ENCODE measurements around the gene DNAJB11.
"Not testable (repeated sequence)": the region's sequence is repeated elsewhere in the genome, so short reads cannot be mapped to it uniquely, and the experiment has no call there.

DNAJB11 gene

DNA sequence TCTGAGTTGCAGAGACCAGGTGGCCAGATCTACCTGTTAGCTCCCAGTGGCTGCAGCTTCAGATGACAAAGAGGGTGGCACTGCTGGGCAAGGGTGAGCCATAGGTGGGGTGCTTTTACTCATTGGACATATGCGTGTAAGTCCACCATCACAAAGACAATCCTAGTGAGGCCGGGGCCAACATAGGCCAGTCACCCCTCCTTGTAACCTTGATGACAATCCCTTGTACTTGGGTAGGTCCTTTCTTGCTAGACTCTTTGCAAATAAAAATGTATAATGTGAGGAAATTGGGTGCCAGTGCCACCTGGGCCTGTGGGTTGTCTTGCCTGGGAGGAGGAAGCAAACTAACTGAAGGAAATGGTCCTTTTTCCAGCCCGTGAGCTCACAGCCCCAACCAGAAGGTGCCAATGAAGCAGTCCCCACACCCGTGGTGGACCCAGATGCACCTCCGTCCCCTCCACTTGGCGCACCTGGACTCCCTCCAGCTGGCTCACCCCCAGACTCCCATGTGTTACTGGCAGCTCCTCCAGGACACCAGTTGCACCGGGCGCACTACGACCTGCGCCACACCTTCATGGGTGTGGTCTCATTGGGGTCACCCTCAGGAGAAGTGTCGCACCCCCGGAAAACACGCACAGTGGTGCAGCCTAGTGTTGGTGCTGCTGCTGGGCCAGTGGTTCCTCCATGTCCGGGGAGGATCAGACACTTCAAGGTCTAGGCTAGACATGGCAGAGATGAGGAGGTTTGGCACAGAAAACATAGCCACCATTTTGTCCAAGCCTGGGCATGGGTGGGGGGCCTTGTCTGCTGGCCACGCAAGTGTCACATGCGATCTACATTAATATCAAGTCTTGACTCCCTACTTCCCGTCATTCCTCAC lies 49.9 kb downstream of the DNAJB11 start:
- DNase-seq = no peak

DNA sequence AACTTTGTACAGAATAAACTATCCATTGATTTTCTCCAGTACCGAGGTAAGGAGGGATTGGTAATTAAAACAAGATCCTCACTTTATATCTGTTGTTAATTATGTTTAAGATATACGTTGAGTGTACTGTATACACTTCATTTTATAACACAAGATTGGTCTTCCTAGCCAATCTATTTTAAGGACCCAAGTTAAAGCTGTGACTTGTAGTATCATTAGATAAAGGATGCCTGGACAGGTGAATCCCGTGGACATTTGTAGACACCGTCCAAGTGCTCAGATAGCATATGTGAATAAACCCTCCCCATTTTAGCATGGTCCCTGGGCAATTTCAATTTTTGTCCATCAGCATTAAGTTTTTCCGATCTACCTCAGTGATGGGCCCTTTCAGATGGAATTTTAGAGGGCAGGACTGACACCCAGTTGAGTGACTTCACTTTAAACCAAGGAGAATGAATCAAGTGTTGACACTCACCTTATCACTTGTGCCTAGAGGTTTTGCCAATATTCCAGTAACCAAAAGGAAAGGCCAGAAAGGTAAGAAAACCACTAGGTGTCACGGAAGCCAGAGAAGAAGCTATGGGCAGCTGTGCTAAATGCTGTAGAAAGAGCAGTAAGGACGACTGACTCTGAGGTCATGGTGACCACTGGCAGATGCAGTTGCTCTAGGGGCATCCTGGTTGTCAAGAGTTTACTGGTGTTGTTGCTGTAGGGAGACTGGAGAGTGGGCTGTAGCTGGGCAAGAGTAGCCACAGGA lies 51.6 kb downstream of the DNAJB11 start:
- no peak for DNase-seq

DNA sequence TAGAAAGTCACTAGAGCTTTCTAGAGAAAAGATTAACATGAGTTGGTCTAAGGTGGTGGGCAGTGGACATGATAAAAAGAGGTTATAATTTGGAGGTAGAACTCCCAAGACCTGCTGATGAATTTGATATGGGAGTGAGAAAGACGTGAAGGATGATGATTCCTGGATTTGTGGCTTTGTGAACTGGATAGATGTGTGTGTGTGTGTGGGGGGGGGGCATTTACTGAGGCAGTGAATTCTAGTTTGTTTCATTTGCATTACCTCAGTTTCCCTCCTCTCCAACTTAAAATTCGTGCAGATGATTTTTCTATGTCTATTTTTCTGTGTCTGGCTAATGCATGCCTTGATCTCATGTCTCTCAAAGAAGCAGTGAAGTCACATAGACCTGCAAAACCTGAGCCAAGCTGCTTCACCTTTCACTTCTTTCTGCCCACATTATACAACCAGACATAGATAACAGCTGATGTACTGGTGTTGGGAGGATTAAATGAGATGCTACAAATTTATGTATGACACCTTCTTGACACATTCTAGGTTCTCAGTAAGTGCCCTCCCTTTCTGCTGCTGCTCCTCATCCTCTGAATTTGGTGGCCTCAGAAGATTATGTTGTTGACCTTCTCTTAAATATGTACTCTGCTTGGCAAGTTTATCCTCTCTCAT lies 52.3 kb downstream of the DNAJB11 start:
- no peak for DNase-seq

GRCh38 chr3:186624598-186624997 lies 54.1 kb downstream of the DNAJB11 start:
- no peak for DNase-seq

DNA sequence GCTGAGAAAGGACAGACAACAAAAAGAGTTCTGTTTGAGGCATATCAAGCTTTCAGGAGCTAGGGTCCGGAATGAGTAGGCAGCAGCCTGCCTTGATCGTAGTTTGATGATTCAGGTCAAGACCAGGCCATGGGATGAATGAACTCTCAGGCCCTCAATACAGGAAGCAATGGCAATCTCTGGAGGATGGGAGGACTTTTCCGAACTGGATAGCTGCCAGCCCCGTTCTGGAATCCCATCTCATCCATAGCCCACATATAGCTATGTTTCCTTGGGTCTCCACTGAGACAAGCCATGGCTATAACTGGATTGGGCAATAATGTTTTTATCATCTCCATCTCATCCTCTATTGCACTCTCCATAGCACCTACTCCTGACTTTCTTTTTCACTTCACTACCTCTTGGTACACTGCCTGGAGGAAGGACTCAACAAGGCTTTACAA lies 55.1 kb downstream of the DNAJB11 start:
- DNase-seq = no peak

DNA sequence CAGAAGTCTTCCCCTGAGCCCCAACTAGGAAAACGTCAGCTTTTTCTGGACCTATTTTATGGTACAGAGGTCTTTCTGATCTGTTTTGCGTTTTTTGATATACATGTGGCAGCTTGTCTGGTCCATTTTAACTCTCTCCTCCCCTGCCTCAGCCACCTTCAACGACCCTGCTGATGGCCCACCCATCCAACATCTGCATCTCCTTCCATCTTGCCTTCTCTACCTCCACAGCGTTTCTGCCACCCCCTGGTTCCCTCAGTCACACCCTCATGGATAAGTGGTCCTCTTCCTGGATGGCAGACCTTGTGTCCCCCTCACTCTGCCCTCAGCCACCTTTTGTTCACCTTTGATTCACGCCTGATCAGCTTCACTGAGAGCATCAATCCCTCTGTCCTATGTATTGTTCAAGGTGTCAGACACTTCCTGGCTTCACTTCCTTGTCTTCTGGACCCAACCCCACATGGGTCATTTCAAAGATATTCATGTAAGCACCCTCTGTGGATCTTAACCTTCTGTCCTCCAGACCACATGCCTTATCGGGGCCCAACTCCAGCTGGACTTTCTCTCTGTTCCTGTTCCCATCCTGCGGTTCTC lies 55.8 kb downstream of the DNAJB11 start:
- DNase-seq = no peak

- DNase-seq = no peak
Measured at GRCh38 chr3:186627852-186628414, 57.4 kb downstream of the DNAJB11 start.

DNA sequence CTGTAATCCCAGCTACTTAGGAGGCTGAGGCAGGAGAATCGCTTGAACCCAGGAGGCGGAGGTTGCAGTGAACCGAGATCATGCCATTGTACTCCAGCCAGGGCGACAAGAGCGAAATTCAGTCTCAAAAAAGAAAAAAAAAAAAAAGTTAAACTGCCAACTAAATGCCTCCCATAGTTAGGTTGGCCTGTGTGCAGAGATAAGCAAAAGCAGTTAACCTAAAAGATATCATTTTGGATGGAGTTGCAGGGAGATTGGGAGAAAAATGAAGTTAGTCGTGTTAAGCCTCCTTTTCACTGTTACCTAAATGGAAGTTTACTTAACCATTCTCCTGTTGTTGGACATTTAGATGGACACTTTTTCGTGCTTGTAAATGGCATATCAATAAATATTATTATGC lies 58.2 kb downstream of the DNAJB11 start:
- DNase-seq = no peak

DNA sequence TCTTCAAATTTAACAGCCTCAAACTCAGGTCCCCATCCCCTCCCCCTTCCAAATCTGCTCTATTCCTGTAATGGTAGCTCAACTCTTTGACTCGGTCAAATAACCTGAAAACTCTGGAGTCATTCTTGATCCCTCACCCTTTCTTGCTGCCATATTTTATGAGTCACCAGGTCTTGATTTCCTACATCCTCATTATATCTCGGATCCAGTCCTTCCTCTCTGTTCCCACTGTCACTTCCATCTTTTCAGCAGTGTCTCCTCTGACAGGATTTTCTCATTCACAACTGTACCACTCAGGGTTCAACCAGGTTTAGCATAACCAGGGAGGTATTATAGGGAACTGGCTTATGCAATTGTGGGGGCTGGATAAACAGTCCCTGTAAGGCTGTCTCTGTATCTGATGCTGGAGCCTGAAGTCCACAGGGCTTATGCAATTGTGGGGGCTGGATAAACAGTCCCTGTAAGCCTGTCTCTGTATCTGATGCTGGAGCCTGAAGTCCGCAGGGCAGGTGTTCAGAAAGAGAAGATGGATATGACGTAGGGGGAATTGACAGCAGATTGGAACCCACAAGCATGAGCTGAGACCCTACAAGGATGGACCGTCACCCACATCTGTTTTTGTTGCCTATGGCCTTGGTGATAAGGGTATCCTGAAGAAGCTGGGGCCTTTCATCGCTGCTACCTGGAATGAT lies 60.6 kb downstream of the DNAJB11 start:
- no peak for DNase-seq

DNA sequence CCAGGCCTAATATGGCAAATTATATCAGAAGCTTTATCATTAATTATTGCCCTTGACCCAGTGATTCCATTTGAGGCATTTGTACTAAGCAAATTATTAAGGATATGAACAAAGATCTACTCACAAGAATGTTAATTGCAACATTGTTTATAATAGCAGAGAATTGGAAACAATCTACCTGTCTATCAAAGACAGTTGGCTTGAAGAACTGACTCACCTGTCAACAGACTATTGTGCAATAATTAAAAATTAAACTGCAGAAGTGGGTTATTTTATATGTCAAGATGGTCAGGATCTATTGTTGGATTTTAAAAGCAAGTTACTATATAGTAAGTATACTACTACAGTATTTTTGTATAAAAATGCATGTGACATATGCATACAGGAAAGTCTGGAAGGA lies 63.0 kb downstream of the DNAJB11 start:
- DNase-seq = no peak

- DNase-seq = not testable (repeated sequence)
Measured at GRCh38 chr3:186634207-186634606, 63.7 kb downstream of the DNAJB11 start.
